Measurements from ENCODE around the gene STAC.

Gene STAC

DNA sequence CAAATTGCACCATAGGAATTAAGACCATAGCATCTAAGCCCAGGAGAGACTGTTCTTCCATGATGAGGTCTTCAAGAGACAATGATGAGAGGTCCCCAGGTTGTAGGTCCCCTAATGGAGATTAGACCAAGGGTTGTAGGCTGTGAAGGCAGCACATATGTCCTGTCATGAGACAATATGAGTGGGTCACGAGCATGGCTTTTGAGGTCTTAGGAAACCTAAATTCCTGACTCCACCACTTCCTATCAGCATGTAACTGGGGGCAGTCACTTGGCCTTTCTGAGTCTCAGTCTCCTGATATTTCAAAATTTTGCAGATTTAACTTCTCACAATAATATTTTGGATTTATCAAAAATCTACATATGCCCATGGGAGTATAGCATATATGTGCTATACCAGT lies 31.3 kb downstream of the STAC start:
- Mint-ChIP-seq H3K27me3 (ENCODE audit: low read depth) (no peaks in the 10 kb centered on the region), H3K27ac (no peak overlapping the region), H3K4me3 (no peak overlapping the region), H3K4me1 (no peaks in the 10 kb centered on the region), H3K9me3 (peaks cover 16% of the 10 kb centered on the region), H3K36me3 (ENCODE audit: low read depth) (no peaks in the 10 kb centered on the region)
- TF ChIP-seq, protein P1, sequence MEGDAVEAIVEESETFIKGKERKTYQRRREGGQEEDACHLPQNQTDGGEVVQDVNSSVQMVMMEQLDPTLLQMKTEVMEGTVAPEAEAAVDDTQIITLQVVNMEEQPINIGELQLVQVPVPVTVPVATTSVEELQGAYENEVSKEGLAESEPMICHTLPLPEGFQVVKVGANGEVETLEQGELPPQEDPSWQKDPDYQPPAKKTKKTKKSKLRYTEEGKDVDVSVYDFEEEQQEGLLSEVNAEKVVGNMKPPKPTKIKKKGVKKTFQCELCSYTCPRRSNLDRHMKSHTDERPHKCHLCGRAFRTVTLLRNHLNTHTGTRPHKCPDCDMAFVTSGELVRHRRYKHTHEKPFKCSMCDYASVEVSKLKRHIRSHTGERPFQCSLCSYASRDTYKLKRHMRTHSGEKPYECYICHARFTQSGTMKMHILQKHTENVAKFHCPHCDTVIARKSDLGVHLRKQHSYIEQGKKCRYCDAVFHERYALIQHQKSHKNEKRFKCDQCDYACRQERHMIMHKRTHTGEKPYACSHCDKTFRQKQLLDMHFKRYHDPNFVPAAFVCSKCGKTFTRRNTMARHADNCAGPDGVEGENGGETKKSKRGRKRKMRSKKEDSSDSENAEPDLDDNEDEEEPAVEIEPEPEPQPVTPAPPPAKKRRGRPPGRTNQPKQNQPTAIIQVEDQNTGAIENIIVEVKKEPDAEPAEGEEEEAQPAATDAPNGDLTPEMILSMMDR (IDR thresholded peaks at IDR 0.05; ENCODE audit: unreplicated experiment in 3 of 3), result no peak

GRCh38 chr3:36416599-36416998 lies 36.3 kb downstream of the STAC start:
- TF ChIP-seq, protein P1 (IDR thresholded peaks at IDR 0.05; ENCODE audit: unreplicated experiment in 3 of 3), result no peak
- Mint-ChIP-seq H3K4me3 (no peak overlapping the region), H3K9me3 (peaks cover 19% of the 10 kb centered on the region), H3K27me3 (ENCODE audit: low read depth) (no peaks in the 10 kb centered on the region), H3K27ac (no peak overlapping the region), H3K4me1 (no peaks in the 10 kb centered on the region), H3K36me3 (ENCODE audit: low read depth) (no peaks in the 10 kb centered on the region)

GRCh38 chr3:36417237-36417636 lies 36.9 kb downstream of the STAC start:
- H3K36me3 Mint-ChIP-seq (ENCODE audit: low read depth), result no peaks in the 10 kb centered on the region
- H3K27ac Mint-ChIP-seq, result no peak overlapping the region
- H3K4me3 Mint-ChIP-seq, result no peak overlapping the region
- H3K4me1 Mint-ChIP-seq, result no peaks in the 10 kb centered on the region
- TF ChIP-seq, protein P1 (IDR thresholded peaks at IDR 0.05; ENCODE audit: unreplicated experiment in 3 of 3), result no peak
- H3K27me3 Mint-ChIP-seq (ENCODE audit: low read depth), result no peaks in the 10 kb centered on the region
- H3K9me3 Mint-ChIP-seq, result peaks cover 16% of the 10 kb centered on the region

DNA sequence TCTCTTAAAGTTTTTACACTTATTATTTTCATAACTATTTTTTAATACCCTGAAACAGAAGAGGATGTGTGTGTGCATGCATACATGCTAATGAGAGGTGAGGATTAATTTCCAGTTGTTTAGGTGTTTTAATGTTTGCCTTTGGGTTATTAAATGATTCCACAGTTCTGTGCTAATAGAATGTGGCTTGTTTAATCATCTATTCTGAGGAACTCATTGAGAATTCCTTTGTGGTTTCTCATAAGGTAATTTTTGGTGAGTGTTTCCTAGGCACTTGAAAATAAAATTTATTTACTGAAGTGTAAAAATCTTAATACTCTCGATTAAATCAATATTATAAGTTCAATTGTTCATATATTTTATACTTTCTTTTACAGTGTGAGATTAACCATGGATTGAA lies 38.0 kb downstream of the STAC start:
- Mint-ChIP-seq H3K4me1 (no peaks in the 10 kb centered on the region), H3K27me3 (ENCODE audit: low read depth) (no peaks in the 10 kb centered on the region), H3K4me3 (no peak overlapping the region), H3K9me3 (peaks cover 11% of the 10 kb centered on the region), H3K27ac (no peak overlapping the region), H3K36me3 (ENCODE audit: low read depth) (no peaks in the 10 kb centered on the region)
- TF ChIP-seq, protein P1 (IDR thresholded peaks at IDR 0.05; ENCODE audit: unreplicated experiment in 3 of 3), result no peak

- Mint-ChIP-seq H3K4me1 (no peaks in the 10 kb centered on the region), H3K27me3 (ENCODE audit: low read depth) (no peaks in the 10 kb centered on the region), H3K36me3 (ENCODE audit: low read depth) (no peaks in the 10 kb centered on the region), H3K4me3 (no peak overlapping the region), H3K9me3 (no peaks in the 10 kb centered on the region), H3K27ac (no peak overlapping the region)
- TF ChIP-seq, protein P1 (IDR thresholded peaks at IDR 0.05; ENCODE audit: unreplicated experiment in 3 of 3), result no peak
These were observed 48.1 kb downstream of the STAC start for GRCh38 chr3:36428445-36428844.

DNA sequence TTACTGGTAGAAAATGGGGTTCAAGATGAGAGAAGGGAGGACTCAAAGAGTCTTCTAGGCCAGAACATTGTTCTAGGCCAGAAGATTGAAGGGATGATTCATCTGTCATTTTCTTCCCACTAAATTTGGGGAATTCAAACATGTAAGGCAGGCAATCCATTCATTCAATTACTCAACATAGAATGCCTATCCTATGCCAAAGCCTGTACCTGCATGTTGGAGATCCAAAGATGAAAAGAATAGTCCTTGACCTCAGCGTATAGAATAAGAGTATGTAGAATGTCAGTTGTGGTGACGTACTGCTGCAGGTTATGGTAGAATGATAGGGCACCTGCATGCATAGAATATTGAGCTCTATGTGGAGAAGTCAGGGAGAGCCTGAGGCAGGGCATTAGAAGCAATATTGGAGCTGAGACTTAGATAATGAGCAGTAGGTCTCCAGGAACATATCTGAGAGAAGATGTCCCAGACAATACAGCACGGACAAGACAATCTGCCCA lies 49.7 kb downstream of the STAC start:
- H3K4me3 Mint-ChIP-seq, result no peak overlapping the region
- no peaks in the 10 kb centered on the region for H3K4me1 Mint-ChIP-seq
- H3K27me3 Mint-ChIP-seq (ENCODE audit: low read depth), result no peaks in the 10 kb centered on the region
- H3K36me3 Mint-ChIP-seq (ENCODE audit: low read depth), result no peaks in the 10 kb centered on the region
- no peak overlapping the region for H3K27ac Mint-ChIP-seq
- TF ChIP-seq, protein P1 (IDR thresholded peaks at IDR 0.05; ENCODE audit: unreplicated experiment in 3 of 3), result no peak
- H3K9me3 Mint-ChIP-seq, result no peaks in the 10 kb centered on the region
